H9 (cell line): ENCODE measurements around the gene IFNK. TPM values are rescaled to one million over a fixed set of nuclear protein-coding genes. Genes with fewer than 3 reads are reported as not detected.
"Not testable (repeated sequence)": the region's sequence is repeated elsewhere in the genome, so short reads cannot be mapped to it uniquely, and the experiment has no call there.

ENCODE experiments used
- DNase-seq: peaks from one replicate; pipeline ENCODE4 v3.0.0-alpha.2; 2017
- H2AFZ ChIP-seq: one replicate; pipeline ENCODE4 v1.6.1; 2013; ENCODE audit warnings: mild to moderate bottlenecking, low read length, control low read depth, moderate library complexity
- H2AK5ac ChIP-seq: 2 replicates; pipeline ENCODE4 v1.6.1; 2013; ENCODE audit warnings: low read length, control low read depth, mixed read lengths; ENCODE audit not compliant: insufficient read length
- H2BK120ac ChIP-seq: one replicate; pipeline ENCODE4 v1.6.1; 2013; ENCODE audit warnings: low read depth, mild to moderate bottlenecking, low read length, control low read depth, inconsistent platforms; ENCODE audit not compliant: poor library complexity, severe bottlenecking
- H2BK12ac ChIP-seq: 2 replicates; pipeline ENCODE4 v1.6.1; 2013; ENCODE audit warnings: low read length, control low read depth, mixed read lengths, low read depth; ENCODE audit not compliant: insufficient read length
- H2BK15ac ChIP-seq: 2 replicates; pipeline ENCODE4 v1.6.1; 2013; ENCODE audit warnings: low read depth, low read length, control low read depth
- H2BK20ac ChIP-seq: one replicate; pipeline ENCODE4 v1.6.1; 2013; ENCODE audit warnings: low read depth, mild to moderate bottlenecking, low read length, control low read depth, inconsistent platforms; ENCODE audit not compliant: poor library complexity, severe bottlenecking
- H2BK5ac ChIP-seq: 2 replicates; pipeline ENCODE4 v1.6.1; 2013; ENCODE audit warnings: low read length, control low read depth, mixed read lengths; ENCODE audit not compliant: insufficient read length
- H3K14ac ChIP-seq: 2 replicates; pipeline ENCODE4 v1.6.1; 2013; ENCODE audit warnings: low read length, control low read depth; ENCODE audit not compliant: insufficient read depth
- H3K18ac ChIP-seq: 2 replicates; pipeline ENCODE4 v1.6.1; 2013; ENCODE audit warnings: low read depth, mild to moderate bottlenecking, mixed read lengths, low read length, control low read depth; ENCODE audit not compliant: insufficient read length
- H3K23ac ChIP-seq: 2 replicates; pipeline ENCODE4 v1.6.1; 2013; ENCODE audit warnings: low read length, control low read depth, mixed read lengths, low read depth; ENCODE audit not compliant: insufficient read length
- H3K23me2 ChIP-seq: 2 replicates; pipeline ENCODE4 v1.6.1; 2013; ENCODE audit warnings: low read depth, mild to moderate bottlenecking, mixed read lengths, low read length, control low read depth; ENCODE audit not compliant: insufficient read length, poor library complexity, severe bottlenecking
- H3K27ac ChIP-seq: 2 replicates; pipeline ENCODE4 v1.5.1; 2013; ENCODE audit warnings: low read length, control low read depth, mixed read lengths, low read depth; ENCODE audit not compliant: insufficient read length
- H3K27me3 ChIP-seq: 2 replicates; pipeline ENCODE4 v1.6.1; 2013; ENCODE audit warnings: low read length, control low read depth, inconsistent platforms; ENCODE audit not compliant: insufficient read depth
- H3K4ac ChIP-seq: 2 replicates; pipeline ENCODE4 v1.6.1; 2013; ENCODE audit warnings: low read depth, mild to moderate bottlenecking, control low read depth, inconsistent platforms, low read length, moderate library complexity
- H3K4me1 ChIP-seq: 2 replicates; pipeline ENCODE4 v1.6.1; 2013; ENCODE audit warnings: low read length, control low read depth, inconsistent platforms; ENCODE audit not compliant: insufficient read depth
- H3K4me2 ChIP-seq: 2 replicates; pipeline ENCODE4 v1.6.1; 2013; ENCODE audit warnings: low read length, control low read depth, mixed read lengths; ENCODE audit not compliant: insufficient read length, insufficient read depth
- H3K56ac ChIP-seq: 2 replicates; pipeline ENCODE4 v1.6.1; 2013; ENCODE audit warnings: low read depth, mild to moderate bottlenecking, mixed read lengths, low read length, control low read depth; ENCODE audit not compliant: insufficient read length
- H3K79me1 ChIP-seq: 2 replicates; pipeline ENCODE4 v1.6.1; 2013; ENCODE audit warnings: low read depth, mild to moderate bottlenecking, moderate library complexity, low read length, control low read depth, inconsistent platforms; ENCODE audit not compliant: insufficient read depth, poor library complexity, severe bottlenecking
- H3K79me2 ChIP-seq: 2 replicates; pipeline ENCODE4 v1.6.1; 2013; ENCODE audit warnings: low read length, control low read depth, inconsistent platforms; ENCODE audit not compliant: insufficient read depth
- H3K9ac ChIP-seq: 2 replicates; pipeline ENCODE4 v1.6.1; 2013; ENCODE audit warnings: low read length, control low read depth, mixed read lengths; ENCODE audit not compliant: insufficient read length; ENCODE audit errors: extremely low read depth
- H3K9me3 ChIP-seq: one replicate; pipeline ENCODE4 v1.6.1; 2013; ENCODE audit warnings: low read depth, low read length, inconsistent platforms; ENCODE audit not compliant: control insufficient read depth
- H3T11ph ChIP-seq: one replicate; pipeline ENCODE4 v1.6.1; 2013; ENCODE audit warnings: mild to moderate bottlenecking, low read length, control low read depth, inconsistent platforms
- H4K20me1 ChIP-seq: one replicate; pipeline ENCODE4 v1.6.1; 2013; ENCODE audit not compliant: control insufficient read depth, insufficient read length, insufficient read depth
- H4K5ac ChIP-seq: 2 replicates; pipeline ENCODE4 v1.6.1; 2013; ENCODE audit warnings: low read depth, mild to moderate bottlenecking, mixed read lengths, low read length, control low read depth; ENCODE audit not compliant: insufficient read length
- H4K8ac ChIP-seq: replicated peaks from 2 replicates; pipeline ENCODE4 v1.6.1; 2013; ENCODE audit warnings: low read length, control low read depth, mixed read lengths, low read depth; ENCODE audit not compliant: insufficient read length
- H4K91ac ChIP-seq: 2 replicates; pipeline ENCODE4 v1.6.1; 2013; ENCODE audit warnings: low read depth, mild to moderate bottlenecking, moderate library complexity, mixed read lengths, low read length, control low read depth; ENCODE audit not compliant: insufficient read length
- H3K27ac Mint-ChIP-seq, 3 experiments: 2 replicates in 2 of 3; 3 replicates in 1 of 3; pipeline ENCODE4 v1.8.0; 2020 to 2021; ENCODE audit warnings: mixed read lengths in 3 of 3, mild to moderate bottlenecking in 1 of 3, moderate library complexity in 1 of 3
- H3K27me3 Mint-ChIP-seq: 2 replicates; pipeline ENCODE4 v1.8.0; 2021; ENCODE audit warnings: low read depth, mild to moderate bottlenecking, moderate library complexity, mixed read lengths
- H3K36me3 Mint-ChIP-seq, 3 experiments: 2 replicates in 2 of 3; 3 replicates in 1 of 3; pipeline ENCODE4 v1.8.0; 2020 to 2021; ENCODE audit warnings: low read depth in 3 of 3, mixed read lengths in 3 of 3; ENCODE audit not compliant: insufficient read depth in 1 of 3
- H3K4me1 Mint-ChIP-seq, 2 experiments: 2 replicates each; pipeline ENCODE4 v1.8.0; 2020; ENCODE audit warnings: mixed read lengths in 2 of 2
- H3K4me3 Mint-ChIP-seq, 2 experiments: 2 replicates in 1 of 2; 3 replicates in 1 of 2; pipeline ENCODE4 v1.8.0; 2020 to 2021; ENCODE audit warnings: mild to moderate bottlenecking in 2 of 2, mixed read lengths in 2 of 2, moderate library complexity in 1 of 2
- H3K9me3 Mint-ChIP-seq, 2 experiments: 2 replicates in 1 of 2; 3 replicates in 1 of 2; pipeline ENCODE4 v1.8.0; 2020; ENCODE audit warnings: mild to moderate bottlenecking in 2 of 2, mixed read lengths in 2 of 2, moderate library complexity in 1 of 2
- WGBS: extraction: QIAGEN DNeasy Blood & Tissue Kit; methylation state at CpG from one replicate; pipeline ENCODE4 v1.1.7; 2013; ENCODE audit warnings: missing lambda C conversion rate, low lambda C conversion rate, mixed read lengths; ENCODE audit not compliant: insufficient read length; ENCODE audit errors: extremely low coverage; 5-methylcytosine and 5-hydroxymethylcytosine counted together
- total RNA-seq: library from RNA; stranded (reverse); gene quantifications from 2 replicates; pipeline ENCODE4 v1.2.1, GENCODE V29; 2021
- TF ChIP-seq, protein P1 (sequence below): fragments of 200-600 bp; sonication (generic); conservative IDR thresholded peaks from 3 replicates; pipeline ENCODE4 v1.8.0; 2021; ENCODE audit warnings: antibody characterized with exemption, mild to moderate bottlenecking

The IFNK gene
- total RNA-seq, 1 experiment from 2014 or later = not detected

DNA sequence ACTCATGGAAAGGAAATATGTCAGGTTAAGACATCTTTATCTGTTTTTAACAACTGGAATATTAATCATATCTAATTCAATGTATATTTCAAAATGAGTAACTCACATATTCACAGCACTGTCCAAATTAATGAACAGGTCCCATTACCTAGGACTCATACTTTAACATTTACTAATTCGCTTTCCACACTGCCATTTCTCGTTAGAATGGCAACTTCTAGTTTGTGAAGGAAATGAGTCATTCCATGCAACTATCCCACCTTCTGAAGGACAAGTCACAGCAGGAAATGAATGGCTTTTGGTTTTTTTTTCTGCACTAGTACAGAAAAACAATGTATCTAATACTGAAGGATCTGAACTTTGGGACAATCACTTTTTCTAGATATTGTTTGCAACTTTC, 24.6 kb upstream of the IFNK start:
- Mint-ChIP-seq H3K4me1 (peaks cover 55 to 62% of the 10 kb centered on the region in 2 experiments), H3K36me3 (peaks cover 0 to 4% (median 0%) of the 10 kb centered on the region in 3 experiments; a peak in 5 of 7 replicates), H3K27me3 (no peaks in the 10 kb centered on the region), H3K9me3 (peaks cover 0 to 3% of the 10 kb centered on the region in 2 experiments; a peak in 1 of 5 replicates), H3K27ac (0 out of 7 replicates have a peak overlapping the region, but pooled peaks of 1 of the 3 experiments have one; percentile 30), H3K4me3 (no peak overlapping the region)
- Histone ChIP-seq H3K4me1 (peaks cover 11% of the 10 kb centered on the region; the same call in 1 of the 2 replicates), H2BK5ac (no peak overlapping the region), H3K27me3 (no peaks in the 10 kb centered on the region), H2BK15ac (no peak overlapping the region), H2AFZ (no peak overlapping the region), H2AK5ac (no peak overlapping the region), H3K9ac (no peak overlapping the region), H3K27ac (no peak overlapping the region), H2BK12ac (no peak overlapping the region), H4K5ac (no peak overlapping the region), H4K91ac (no peak overlapping the region), H2BK20ac (no peak overlapping the region), H3T11ph (no peak overlapping the region), H3K79me1 (peaks cover 4% of the 10 kb centered on the region), H4K8ac (no peak overlapping the region), H3K18ac (no peak overlapping the region), H4K20me1 (no peaks in the 10 kb centered on the region), H3K14ac (no peak overlapping the region), H3K4ac (no peak overlapping the region), H3K23me2 (no peaks in the 10 kb centered on the region), H3K9me3 (no peaks in the 10 kb centered on the region), H3K23ac (no peak overlapping the region), H3K79me2 (no peaks in the 10 kb centered on the region; the same call in 1 of the 2 replicates), H2BK120ac (no peak overlapping the region), H3K4me2 (no peak overlapping the region), H3K56ac (no peak overlapping the region)
- WGBS = no CpG with 5 or more reads among the region's 2 CpGs
- no peak for DNase-seq
- TF ChIP-seq, protein P1, sequence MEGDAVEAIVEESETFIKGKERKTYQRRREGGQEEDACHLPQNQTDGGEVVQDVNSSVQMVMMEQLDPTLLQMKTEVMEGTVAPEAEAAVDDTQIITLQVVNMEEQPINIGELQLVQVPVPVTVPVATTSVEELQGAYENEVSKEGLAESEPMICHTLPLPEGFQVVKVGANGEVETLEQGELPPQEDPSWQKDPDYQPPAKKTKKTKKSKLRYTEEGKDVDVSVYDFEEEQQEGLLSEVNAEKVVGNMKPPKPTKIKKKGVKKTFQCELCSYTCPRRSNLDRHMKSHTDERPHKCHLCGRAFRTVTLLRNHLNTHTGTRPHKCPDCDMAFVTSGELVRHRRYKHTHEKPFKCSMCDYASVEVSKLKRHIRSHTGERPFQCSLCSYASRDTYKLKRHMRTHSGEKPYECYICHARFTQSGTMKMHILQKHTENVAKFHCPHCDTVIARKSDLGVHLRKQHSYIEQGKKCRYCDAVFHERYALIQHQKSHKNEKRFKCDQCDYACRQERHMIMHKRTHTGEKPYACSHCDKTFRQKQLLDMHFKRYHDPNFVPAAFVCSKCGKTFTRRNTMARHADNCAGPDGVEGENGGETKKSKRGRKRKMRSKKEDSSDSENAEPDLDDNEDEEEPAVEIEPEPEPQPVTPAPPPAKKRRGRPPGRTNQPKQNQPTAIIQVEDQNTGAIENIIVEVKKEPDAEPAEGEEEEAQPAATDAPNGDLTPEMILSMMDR = no peak

DNA sequence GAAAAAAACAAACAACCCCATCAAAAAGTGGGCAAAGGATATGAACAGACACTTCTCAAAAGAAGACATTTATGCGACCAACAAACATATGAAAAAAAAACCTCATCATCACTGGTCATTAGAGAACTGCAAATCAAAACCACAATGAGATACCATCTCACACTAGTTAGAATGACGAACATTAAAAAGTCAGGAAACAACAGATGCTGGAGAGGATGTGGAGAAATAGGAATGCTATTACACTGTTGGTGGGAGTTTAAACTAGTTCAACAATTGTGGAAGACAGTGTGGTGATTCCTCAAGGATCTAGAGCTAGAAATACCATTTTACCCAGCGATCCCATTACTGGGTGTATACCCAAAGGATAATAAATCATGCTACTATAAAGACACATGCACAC, 23.2 kb upstream of the IFNK start:
- H3T11ph ChIP-seq, H3K27me3 ChIP-seq, H2BK12ac ChIP-seq, H3K4me2 ChIP-seq, H2AK5ac ChIP-seq, H3K27me3 Mint-ChIP-seq, H3K79me2 ChIP-seq, H2BK5ac ChIP-seq, H2BK120ac ChIP-seq, H3K9me3 Mint-ChIP-seq, H2BK20ac ChIP-seq, H2AFZ ChIP-seq, H3K79me1 ChIP-seq, H4K20me1 ChIP-seq, H3K27ac ChIP-seq, H4K5ac ChIP-seq, H3K23me2 ChIP-seq, H4K8ac ChIP-seq, H4K91ac ChIP-seq, H3K18ac ChIP-seq, H3K14ac ChIP-seq, H3K4me3 Mint-ChIP-seq, H3K9ac ChIP-seq, H2BK15ac ChIP-seq, H3K36me3 Mint-ChIP-seq, H3K23ac ChIP-seq, H3K4ac ChIP-seq, H3K27ac Mint-ChIP-seq, DNase-seq, H3K9me3 ChIP-seq, H3K56ac ChIP-seq: not testable (repeated sequence)
- H3K4me1 Mint-ChIP-seq = peaks cover 49 to 55% of the 10 kb centered on the region in 2 experiments
- no CpG with 5 or more reads among the region's 3 CpGs for WGBS
- H3K4me1 ChIP-seq = peaks cover 10% of the 10 kb centered on the region; the same call in 1 of the 2 replicates
